ENCODE results near the gene C1S.

GRCh38 chr12:7018350-7019042 is 42.0 kb upstream of the C1S start, which contains the start of gene LPCAT3:
- no peak for TF ChIP-seq POLR2A (IDR thresholded peaks at IDR 0.05; ENCODE audit: low read depth, low read length)
- TF ChIP-seq CTCF (conservative IDR thresholded peaks at IDR 0.05; ENCODE audit: low read depth, low read length) = peak; percentile 94
- TF ChIP-seq RAD21 (IDR thresholded peaks at IDR 0.05; ENCODE audit: low read length) = peak; percentile 57
- TF ChIP-seq MXI1 (IDR thresholded peaks at IDR 0.05; ENCODE audit: borderline replicate concordance, low read depth, low read length) = peak; percentile 48; the same call in 1 of the 2 replicates
- TF ChIP-seq BHLHE40 (IDR thresholded peaks at IDR 0.05; ENCODE audit: low read depth, low read length) = no peak
- no peak for TF ChIP-seq RFX5 (IDR thresholded peaks at IDR 0.05; ENCODE audit: low read depth, low read length)

Measured in IMR-90 (cell line).